ENCODE measurements around the gene VPS35L. TPM values are rescaled to one million over a fixed set of nuclear protein-coding genes. Genes with fewer than 3 reads are reported as not detected.

Gene VPS35L
- total RNA-seq, 1 experiment from 2014 or later = 14.2 TPM

- Mint-ChIP-seq H3K27me3 (ENCODE audit: unreplicated experiment) (no peaks in the 10 kb centered on the region), H3K4me1 (ENCODE audit: low read depth, unreplicated experiment) (peaks cover 56% of the 10 kb centered on the region), H3K36me3 (ENCODE audit: insufficient read depth, unreplicated experiment) (peaks cover 78% of the 10 kb centered on the region), H3K4me3 (ENCODE audit: low read depth, unreplicated experiment) (peak within 1 kb of the TSS; percentile 94), H3K9me3 (ENCODE audit: low read depth, unreplicated experiment) (no peaks in the 10 kb centered on the region), H3K27ac (ENCODE audit: unreplicated experiment) (peak within 1 kb of the TSS; percentile 89)
- BruUV-seq (replicated peaks) = no TSS peak
- intact Hi-C loops (cut with micrococcal nuclease; ENCODE audit: unreplicated experiment) = loop anchor here (1.0 to 5.0 kb wide), 4 partner anchors 17 to 165 kb away; no protein-coding TSS in a partner anchor
- peak; percentile 93 for DNase-seq
- no peak for TF ChIP-seq CTCF (IDR thresholded peaks at IDR 0.05; ENCODE audit: unreplicated experiment)
- CTCF ChIA-PET = interaction anchor here (0.6 to 2.2 kb wide), 6 partner anchors 29 to 119 kb away, joined by 3 to 5 read pairs (median 4); no protein-coding TSS in a partner anchor
These were observed 162.5 kb downstream of the VPS35L start, which contains the start of the genes IQCK and KNOP1 for GRCh38 chr16:19717741-19718623. TSS of gene IQCK (plus strand) at chr16:19718271. CDS start at chr16:19718307, 36 bp downstream. TSS of gene KNOP1 (minus strand) at chr16:19718227. CDS start at chr16:19715035, 3,192 bp downstream.

GRCh38 chr16:19718624-19718965 lies 163.1 kb downstream of the VPS35L start:
- CTCF ChIA-PET = interaction anchor here (0.6 to 2.2 kb wide), 6 partner anchors 28 to 119 kb away, joined by 3 to 5 read pairs (median 4); no protein-coding TSS in a partner anchor
- TF ChIP-seq CTCF (IDR thresholded peaks at IDR 0.05; ENCODE audit: unreplicated experiment) = no peak
- Mint-ChIP-seq H3K4me1 (ENCODE audit: low read depth, unreplicated experiment) (peaks cover 60% of the 10 kb centered on the region), H3K9me3 (ENCODE audit: low read depth, unreplicated experiment) (no peaks in the 10 kb centered on the region), H3K27ac (ENCODE audit: unreplicated experiment) (peak overlapping the region; percentile 89), H3K4me3 (ENCODE audit: low read depth, unreplicated experiment) (peak overlapping the region; percentile 94), H3K27me3 (ENCODE audit: unreplicated experiment) (no peaks in the 10 kb centered on the region), H3K36me3 (ENCODE audit: insufficient read depth, unreplicated experiment) (peaks cover 76% of the 10 kb centered on the region)
- intact Hi-C loops (cut with micrococcal nuclease; ENCODE audit: unreplicated experiment) = loop anchor here (2.0 to 5.0 kb wide), 2 partner anchors 116 to 164 kb away; no protein-coding TSS in a partner anchor
- DNase-seq = peak; percentile 32
- no TSS peak for BruUV-seq (replicated peaks)

- no TSS peak for BruUV-seq (replicated peaks)
- intact Hi-C loops (cut with micrococcal nuclease; ENCODE audit: unreplicated experiment) = no loop called here
- H3K27ac Mint-ChIP-seq (ENCODE audit: unreplicated experiment) = no peak overlapping the region
These were observed 166.9 kb downstream of the VPS35L start for GRCh38 chr16:19722269-19722952.

More at GRCh38 chr16:19722269-19722952, 166.9 kb downstream of the VPS35L start:
- Mint-ChIP-seq H3K4me1 (ENCODE audit: low read depth, unreplicated experiment) (peaks cover 40% of the 10 kb centered on the region), H3K36me3 (ENCODE audit: insufficient read depth, unreplicated experiment) (peaks cover 39% of the 10 kb centered on the region), H3K4me3 (ENCODE audit: low read depth, unreplicated experiment) (no peak overlapping the region), H3K27me3 (ENCODE audit: unreplicated experiment) (no peaks in the 10 kb centered on the region), H3K9me3 (ENCODE audit: low read depth, unreplicated experiment) (no peaks in the 10 kb centered on the region)
- no peak for TF ChIP-seq CTCF (IDR thresholded peaks at IDR 0.05; ENCODE audit: unreplicated experiment)
- CTCF ChIA-PET = interaction anchor here (0.6 to 1.4 kb wide), 3 partner anchors 21 to 162 kb away, joined by 3 to 4 read pairs (median 3); no protein-coding TSS in a partner anchor
- DNase-seq = no peak

All from Calu3 (cell line).